ENCODE data around the gene ENDOG.
"Not testable (repeated sequence)": the region's sequence is repeated elsewhere in the genome, so short reads cannot be mapped to it uniquely, and the experiment has no call there.

DNA sequence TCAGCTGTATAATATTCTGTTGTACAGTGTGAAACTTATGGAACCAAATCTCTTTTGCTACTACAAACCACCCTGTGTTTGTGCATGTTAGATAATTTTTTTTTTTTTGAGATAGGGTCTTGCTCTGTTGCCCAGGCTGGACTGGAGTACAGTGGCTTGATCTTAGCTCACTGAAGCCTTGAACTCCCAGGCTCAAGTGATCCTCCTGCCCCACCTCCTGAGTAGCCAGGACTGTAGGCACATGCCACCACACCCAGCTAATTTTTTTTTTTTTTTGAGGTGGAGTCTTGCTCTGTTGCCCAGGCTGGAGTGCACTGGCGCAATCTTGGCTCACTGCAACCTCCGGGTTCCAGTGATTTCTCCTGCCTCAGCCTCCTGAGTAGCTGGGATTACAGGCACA is 23.3 kb upstream of the ENDOG start:
- not testable (repeated sequence) for TF ChIP-seq POLR2AphosphoS5 (IDR thresholded peaks at IDR 0.05; ENCODE audit: borderline replicate concordance, low read depth, low read length); EZH2 (IDR thresholded peaks at IDR 0.05); FOXP2 (optimal IDR thresholded peaks at IDR 0.05; ENCODE audit: control extremely low read depth, extremely low read length, insufficient read depth)
